22Rv1 (cell line): ENCODE measurements around the gene MOB1A.

Experiments used
- H3K27ac ChIP-seq: fragments of 450-650 bp; 2 replicates; pipeline ENCODE4 v1.5.1; 2017
- ZFX ChIP-seq: fragments of 450-650 bp; IDR thresholded peaks from 2 replicates; pipeline ENCODE4 v1.6.1; 2017; ENCODE audit warnings: antibody characterized with exemption, borderline replicate concordance
- TF ChIP-seq, protein P1 (sequence below): fragments of 450-650 bp; IDR thresholded peaks from 2 replicates; pipeline ENCODE4 v1.5.1; 2017; ENCODE audit warnings: mild to moderate bottlenecking

The MOB1A gene

DNA sequence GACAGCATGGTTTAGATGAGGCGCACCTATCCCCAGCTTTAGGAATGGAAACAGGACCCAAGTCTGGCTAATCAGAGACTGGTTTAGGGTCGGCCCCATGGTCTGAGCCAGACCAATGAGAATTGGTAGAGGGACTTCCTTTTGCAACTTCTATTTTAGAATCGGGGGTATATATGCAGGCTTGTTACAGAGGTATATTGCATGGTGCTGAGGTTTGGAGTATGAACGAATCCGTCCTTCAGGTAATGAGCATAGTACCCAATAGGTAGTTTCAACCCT is 29.5 kb downstream of the MOB1A start:
- TF ChIP-seq ZFX: no peak
- TF ChIP-seq, protein P1, sequence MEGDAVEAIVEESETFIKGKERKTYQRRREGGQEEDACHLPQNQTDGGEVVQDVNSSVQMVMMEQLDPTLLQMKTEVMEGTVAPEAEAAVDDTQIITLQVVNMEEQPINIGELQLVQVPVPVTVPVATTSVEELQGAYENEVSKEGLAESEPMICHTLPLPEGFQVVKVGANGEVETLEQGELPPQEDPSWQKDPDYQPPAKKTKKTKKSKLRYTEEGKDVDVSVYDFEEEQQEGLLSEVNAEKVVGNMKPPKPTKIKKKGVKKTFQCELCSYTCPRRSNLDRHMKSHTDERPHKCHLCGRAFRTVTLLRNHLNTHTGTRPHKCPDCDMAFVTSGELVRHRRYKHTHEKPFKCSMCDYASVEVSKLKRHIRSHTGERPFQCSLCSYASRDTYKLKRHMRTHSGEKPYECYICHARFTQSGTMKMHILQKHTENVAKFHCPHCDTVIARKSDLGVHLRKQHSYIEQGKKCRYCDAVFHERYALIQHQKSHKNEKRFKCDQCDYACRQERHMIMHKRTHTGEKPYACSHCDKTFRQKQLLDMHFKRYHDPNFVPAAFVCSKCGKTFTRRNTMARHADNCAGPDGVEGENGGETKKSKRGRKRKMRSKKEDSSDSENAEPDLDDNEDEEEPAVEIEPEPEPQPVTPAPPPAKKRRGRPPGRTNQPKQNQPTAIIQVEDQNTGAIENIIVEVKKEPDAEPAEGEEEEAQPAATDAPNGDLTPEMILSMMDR: no peak
- H3K27ac ChIP-seq: peak overlapping the region; percentile 85

DNA sequence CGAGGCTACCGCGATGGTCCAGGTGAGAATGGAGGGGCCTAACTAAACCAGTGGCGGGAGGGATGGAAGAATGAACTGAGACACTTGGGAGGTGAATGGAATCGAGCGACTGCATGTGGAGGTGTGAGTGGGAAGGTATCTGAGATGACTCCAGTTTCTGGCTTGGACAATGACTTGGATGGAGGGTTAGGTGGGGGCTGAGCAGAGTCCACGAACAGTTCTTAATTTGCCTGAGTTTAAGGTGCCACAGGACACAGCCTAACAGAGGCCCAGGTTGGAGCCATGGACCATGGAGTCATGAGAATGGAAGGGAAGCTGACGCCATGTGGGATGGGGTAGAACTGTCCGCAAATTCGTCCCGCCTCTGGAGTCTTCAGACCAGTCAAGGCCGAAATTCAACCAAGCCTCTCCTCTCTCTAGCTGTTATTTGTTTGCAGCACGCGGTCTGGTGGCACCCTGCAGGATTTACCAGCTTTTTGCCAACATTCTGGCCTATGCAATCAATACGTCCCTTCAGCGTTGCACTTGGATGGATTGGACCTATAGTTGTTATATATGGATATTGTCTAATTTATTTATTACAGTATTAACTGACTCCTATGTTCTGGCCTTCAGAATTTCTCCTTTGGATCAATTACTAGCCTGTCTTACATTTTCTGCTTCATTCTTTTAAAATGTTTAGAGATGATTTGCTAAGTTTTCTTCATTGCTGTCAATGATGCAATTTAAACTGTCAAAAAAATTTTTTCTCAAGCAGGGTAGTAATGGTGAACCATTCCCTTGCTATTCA is 30.0 kb downstream of the MOB1A start:
- TF ChIP-seq ZFX: no peak
- TF ChIP-seq, protein P1: no peak
- H3K27ac ChIP-seq: peak overlapping the region; percentile 85

DNA sequence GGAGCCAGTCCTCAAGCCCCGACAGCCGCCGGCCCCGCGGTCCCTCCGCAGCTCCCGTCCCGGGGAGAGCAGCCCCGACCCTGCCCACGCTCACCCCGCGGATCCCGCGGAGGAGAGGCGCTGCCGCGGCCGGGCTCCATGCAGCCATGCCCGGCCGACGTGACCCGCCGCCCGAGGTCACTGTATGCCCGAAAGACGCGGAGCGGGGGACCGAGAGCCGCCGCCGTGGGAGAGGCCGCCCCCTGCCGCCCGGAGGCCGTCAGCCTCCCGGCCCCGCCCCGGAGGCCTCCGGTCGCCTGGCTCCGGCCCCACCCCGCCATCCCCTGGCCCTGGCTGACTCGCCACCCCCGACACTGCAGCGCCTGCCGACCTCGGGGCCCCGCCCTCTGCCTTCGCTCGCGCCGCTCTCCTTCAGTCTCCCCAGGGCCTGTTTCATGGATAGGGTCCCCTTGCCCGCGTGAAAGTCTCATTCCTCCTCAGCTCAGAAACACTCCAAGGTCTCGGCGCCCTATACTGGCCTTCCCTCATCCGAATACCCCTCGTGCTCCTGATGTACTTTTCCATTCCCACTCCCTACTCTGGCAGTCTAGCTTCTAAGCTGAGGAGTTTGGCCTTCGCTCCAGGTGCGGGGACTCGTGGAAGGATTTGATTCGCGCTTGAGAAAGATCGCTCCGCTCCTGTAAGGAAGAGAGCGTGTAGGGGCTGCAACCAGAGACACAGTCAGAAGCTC is 30.8 kb downstream of the MOB1A start, which contains the start of gene BOLA3:
Gene BOLA3 (minus strand): TSS at position 186 of the 730 bp plus-strand sequence. CDS start 38 bp downstream, at position 148.
- H3K27ac ChIP-seq: peak within 1 kb of the TSS; percentile 85
- TF ChIP-seq, protein P1: peak; percentile 93
- TF ChIP-seq ZFX: no peak

DNA sequence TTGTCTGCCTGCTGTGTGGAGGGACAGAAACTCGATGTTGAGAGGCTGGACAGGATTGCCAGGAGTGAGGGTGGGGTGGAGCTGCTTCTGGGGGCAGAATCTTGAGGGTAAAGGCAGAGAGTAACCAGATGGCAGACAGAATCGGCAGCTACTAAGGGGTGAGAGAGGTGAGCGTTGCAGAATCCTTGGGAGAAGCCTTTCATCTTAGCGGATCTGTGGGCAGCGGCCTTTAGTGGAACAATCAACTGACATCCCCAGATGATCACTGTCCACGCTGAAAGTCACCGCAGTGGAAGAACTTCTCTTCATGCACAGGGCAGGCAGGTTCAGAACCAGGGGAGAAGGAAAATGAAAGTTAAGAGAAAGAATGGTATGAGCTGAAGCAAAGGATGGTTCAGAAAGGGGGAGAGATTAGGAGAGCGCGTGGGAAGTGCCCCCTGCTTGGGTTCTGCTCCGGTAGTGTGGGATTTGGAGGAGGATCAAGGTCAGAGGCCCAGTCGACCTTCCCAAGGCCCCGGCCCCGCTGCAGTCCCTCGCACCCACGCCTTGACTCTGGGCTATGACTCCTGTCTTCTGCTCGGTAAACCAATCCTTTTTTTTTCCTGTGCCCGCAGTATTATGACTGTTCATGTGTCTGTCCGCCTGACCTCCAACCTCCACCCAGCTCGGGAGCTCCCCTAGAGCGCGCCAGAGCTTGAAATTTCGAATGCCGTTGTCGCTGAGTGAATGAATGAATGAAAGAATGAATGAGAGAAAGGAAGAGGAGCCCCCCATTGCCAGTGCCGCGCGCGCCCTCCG is 31.6 kb downstream of the MOB1A start:
- TF ChIP-seq, protein P1: no peak
- no peak for TF ChIP-seq ZFX
- H3K27ac ChIP-seq: peak overlapping the region; percentile 85

DNA sequence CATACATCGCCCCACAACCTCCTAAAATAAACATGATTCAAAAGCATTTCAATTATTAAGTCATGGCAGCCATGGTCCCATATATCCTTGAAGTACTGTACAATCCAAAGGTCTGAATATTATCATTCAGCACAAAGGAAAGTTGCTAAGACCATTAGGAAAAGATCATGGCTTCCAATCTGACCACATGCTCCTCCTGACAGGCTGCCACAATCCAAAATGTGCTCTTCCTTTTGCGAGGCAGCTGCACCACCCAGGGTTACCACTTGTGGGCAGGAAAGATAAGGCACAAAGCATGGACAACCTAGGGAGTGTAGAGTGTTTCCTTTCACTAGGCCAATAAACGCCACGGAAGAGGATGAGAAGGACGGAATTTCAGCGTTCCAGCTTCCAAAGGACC is 36.3 kb downstream of the MOB1A start:
- TF ChIP-seq, protein P1: peak; percentile 29; the same call in 1 of the 2 replicates
- no peak for TF ChIP-seq ZFX
- H3K27ac ChIP-seq: no peak overlapping the region

DNA sequence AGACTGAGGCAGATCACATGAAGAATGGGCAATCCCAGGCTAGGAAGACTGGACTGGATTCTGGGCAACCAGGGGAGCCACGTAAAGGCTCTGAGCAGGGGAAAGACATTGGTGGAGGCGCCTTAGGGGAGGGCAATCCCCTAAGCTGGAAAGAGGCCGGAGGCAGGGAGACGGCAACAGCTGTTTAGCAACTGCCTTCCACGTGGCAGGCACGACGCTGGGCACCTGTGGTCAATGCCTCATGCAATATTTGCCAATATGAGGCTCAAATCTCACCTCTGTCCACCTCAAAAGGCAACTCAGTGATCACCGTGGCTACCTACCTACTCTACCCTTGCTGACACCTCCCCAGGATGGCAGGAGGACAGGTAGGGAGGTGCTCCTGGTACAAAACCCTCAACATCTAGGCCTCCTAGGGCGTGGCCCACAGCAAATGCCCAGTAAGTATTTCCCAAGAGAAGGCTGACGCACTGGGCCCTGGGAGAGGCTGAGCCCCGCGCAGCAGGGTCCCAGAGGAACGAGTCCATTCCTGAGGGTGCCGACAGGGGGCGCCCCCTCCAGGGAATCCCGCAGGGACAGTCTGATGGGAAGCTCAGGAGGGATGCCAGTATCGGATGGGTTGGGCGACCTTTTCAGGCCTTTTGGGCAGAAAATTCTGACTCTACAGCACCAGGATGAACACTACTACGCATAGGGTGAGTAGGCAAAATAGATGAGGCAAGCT is 39.9 kb downstream of the MOB1A start:
- H3K27ac ChIP-seq: no peak overlapping the region
- no peak for TF ChIP-seq ZFX
- TF ChIP-seq, protein P1: peak; percentile 76
